GM19397 (cell line): ENCODE results near the gene C1QTNF3.

Experiments
- ATAC-seq: cut with Tn5 transposase; IDR thresholded peaks from one replicate; pipeline ENCODE4 v1.9.1; 2021; ENCODE audit warnings: mild to moderate bottlenecking, moderate library complexity; ENCODE audit not compliant: unreplicated experiment

Gene C1QTNF3

GRCh38 chr5:34002629-34003328 is 40.2 kb downstream of the C1QTNF3 start:
- no peak for ATAC-seq

- ATAC-seq = no peak
These were observed 41.7 kb downstream of the C1QTNF3 start for GRCh38 chr5:34001241-34001841.

GRCh38 chr5:33999978-34000377 is 43.0 kb downstream of the C1QTNF3 start:
- ATAC-seq = no peak

- ATAC-seq = no peak
These were observed 45.6 kb downstream of the C1QTNF3 start for GRCh38 chr5:33997331-33997983.

DNA sequence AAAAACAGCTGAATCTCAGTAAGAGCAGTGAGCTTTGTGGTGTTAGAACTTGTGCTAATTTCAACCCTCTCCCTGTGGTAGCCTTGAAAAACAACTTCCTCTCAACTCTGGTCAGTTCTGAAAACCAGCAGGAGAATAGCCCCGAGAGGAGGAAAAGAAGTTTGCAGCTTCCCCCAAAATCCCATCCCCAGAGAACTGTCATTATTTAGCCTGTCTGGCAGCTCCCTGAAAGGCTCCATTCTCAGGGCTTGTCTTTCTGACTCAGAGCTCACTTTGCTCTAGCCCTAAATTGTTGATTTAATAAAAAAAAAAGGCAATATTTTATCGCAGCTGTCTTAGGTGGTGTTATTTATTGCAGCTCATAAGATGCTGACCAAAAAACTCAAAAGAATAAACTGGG is 47.1 kb downstream of the C1QTNF3 start:
- ATAC-seq = no peak

DNA sequence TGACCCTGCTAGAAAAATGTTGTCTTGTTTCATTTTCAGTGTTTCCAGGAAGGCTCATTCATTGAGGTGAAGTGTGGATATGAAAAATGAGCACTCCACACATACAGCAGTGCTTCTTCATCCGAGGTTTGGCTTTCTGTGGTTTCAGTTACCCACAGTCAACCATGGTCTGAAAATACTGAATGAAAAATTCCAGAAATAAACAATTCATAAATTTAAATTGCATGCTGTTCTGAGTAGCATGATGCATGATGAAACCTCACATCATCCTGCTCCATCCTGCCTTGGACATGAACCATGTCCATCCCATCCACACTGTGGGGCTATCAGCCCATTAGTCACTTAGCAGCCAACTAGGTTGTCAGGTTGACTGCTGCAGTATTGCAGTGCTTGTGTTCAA is 48.2 kb downstream of the C1QTNF3 start:
- ATAC-seq = no peak

DNA sequence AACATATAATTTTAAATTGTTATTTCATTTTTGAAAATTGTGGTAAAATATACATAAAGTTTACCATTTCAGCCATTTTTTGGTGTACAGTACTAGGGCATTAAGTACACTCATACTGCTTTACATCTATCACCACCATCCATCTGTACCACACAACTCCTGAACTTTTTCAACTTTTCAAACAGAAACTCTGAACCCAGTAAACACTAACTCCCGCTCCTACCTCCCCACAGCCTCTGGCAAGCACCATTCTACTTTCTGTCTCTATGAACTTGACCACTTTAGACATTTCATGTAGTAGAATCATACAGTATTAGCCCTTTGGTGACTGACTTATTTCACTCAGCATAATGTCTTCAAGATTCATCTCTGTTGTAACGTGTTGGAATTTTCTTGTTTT is 50.1 kb downstream of the C1QTNF3 start:
- no peak for ATAC-seq

DNA sequence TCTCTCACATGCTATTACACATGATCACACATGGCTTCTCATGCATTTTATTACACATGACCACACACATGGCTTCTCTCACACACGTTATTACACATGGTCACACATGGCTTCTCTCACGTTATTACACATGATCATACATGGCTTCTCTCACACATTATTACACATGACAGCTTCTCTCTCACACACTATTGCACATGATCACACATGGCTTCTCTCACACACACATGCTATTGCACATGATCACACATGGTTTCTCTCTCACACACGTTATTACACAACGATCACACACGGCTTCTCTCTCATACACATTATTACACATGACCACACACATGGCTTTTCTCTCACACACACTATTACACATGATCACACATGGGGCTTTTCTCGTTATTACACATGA is 57.6 kb downstream of the C1QTNF3 start:
- ATAC-seq = no peak

- no peak for ATAC-seq
These were observed 58.3 kb downstream of the C1QTNF3 start, which contains the start of gene SLC45A2 for GRCh38 chr5:33984671-33985124. SLC45A2 (minus strand) TSS chr5:33984693; CDS start chr5:33984583, 110 bp downstream.

DNA sequence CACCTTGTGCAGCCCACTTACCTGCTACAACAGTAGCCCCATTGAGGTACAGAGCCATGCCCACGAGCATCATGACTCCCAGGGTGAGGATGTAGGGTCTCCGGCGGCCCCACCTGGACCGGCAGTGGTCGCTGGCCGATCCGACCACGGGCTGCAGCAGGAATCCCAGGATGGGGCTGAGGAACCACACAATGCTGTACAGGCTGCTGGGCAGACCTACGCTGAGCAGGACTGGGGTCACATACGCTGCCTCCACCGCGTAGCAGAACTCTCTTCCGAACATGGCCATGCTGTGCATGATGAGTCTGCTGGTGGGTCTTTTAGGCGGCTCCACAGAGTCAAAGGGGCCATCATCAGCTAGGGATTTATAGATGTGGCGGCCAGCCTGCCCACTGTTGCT is 58.8 kb downstream of the C1QTNF3 start:
- ATAC-seq = no peak

DNA sequence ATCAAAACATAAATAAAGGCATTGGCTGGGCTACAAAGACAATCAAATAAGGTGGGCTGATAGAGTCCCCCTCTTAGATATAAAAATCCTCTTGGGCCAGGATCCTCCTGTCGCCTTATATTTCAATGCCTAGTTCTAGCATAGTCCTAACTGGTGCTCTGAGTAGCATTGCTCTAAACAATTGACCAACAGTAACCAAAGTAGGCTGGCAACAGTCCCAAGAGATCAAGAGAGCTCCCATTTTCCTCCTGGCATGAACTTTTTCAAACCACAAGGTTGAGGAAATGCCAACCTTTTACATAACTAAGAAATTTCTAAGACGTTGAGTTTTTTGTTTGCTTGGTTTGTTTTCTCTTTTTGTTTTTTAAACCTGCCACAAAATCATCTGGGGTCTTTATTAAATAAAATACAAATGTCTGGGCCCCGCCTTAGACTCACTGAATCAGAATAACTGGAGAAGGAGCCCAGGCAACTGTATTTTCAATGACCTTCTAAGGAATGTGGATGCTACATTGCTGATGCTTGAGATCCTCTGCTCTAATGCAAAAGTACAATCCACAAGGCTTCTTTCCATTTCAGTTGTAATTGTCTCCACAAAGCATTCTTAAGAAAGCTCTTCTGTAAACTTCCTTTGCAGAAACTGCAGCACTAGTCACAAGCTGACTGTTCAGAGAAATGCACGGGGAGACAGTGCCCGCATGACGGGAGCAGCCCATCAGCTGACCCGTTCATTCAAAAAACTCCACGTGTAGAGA is 61.4 kb downstream of the C1QTNF3 start:
- ATAC-seq = no peak

DNA sequence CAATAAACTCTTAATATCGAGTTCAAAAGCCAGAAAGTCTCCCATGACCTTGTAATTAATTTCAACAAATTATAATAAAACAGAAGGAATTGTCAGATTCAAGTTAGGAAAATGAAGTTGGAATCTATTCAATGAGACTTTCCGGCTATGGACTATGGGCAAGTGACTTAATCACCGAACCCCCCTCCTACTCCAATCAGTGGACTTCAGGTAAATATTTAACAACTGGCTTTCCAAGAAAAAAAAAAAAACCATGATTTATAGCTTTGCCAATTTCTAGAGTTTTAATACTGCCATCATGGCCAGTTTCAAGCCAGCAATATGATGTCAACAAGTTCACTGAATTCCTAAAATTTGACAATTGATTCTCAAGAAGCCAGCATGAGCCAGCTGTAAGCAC is 63.0 kb downstream of the C1QTNF3 start:
- ATAC-seq = no peak

DNA sequence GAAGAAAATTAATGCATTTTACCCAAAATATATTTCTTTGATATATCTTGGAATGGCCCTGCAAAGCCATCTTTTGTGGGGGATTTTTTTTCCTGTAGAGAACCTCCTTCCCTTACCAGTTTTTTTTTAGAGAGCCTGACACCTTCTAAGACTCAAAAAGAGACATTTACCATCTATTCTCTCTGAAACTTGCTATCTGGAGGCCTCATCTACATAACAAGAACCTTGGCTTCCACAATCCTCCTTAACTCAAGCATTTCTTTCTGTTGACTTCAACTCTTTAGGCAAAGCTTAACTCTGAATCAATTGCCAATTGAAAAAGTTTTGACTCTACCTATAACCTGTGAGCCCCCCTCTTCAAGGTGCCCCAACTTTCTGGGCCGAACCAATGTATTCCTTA is 64.7 kb downstream of the C1QTNF3 start:
- ATAC-seq = no peak

DNA sequence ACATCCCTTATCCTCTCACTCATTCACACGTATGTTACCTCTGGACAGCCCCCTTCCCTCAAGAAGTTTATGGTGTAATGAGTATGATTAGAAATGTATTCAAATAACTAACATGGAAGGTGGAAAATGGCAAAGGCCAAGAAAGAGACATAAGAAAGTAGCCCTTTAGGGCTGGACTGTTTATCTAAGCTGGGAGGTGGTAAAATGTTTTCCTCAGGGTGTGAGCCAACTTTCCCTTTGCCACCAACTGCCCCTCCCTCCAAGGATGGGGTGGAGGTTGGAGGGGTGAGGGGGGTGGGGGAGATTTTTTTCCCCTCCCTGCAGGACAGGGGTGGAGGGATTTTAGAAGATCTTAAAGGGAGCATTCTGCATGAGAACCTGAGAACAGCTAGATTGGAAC is 66.7 kb downstream of the C1QTNF3 start:
- ATAC-seq = no peak

DNA sequence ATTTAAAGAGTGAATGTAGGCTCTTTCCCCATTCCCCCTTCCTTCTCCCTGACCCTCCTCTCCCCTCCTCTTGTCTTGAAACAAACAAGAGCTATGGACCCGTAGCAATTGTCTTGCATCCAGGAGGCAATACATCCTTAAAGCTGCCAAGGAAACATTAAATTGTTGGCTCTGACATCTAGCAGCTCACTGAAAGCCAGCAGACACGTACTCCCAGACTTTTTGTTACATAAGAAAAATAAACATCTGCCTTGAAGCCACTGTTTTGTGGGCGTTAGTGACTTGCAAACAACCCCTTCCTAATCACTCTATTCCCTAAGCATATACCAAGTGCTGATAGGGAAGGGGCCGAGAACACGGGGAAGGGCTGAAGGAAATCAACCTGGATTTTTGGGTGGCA is 67.2 kb downstream of the C1QTNF3 start:
- ATAC-seq = no peak

DNA sequence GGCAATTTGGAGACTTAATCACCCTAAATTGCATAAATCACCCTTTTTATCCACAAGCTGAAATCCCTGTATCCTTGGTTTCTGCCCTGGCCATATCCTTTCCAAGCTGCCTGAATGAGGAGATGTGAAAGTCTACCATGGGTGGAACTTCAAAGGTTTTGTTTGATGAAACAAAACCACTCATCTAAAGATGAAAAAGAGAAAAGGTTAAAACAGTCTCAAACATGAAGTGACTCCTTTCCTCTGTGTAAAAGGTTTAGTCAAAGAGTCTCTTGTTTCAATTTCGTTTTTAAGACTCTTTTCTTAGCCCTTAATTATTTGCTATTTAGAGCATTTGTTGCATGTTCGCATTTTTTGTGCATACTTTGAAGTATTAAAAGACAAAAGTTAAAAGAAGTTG is 69.7 kb downstream of the C1QTNF3 start:
- no peak for ATAC-seq

GRCh38 chr5:33969572-33970452 is 73.2 kb downstream of the C1QTNF3 start:
- peak; percentile 70 for ATAC-seq

DNA sequence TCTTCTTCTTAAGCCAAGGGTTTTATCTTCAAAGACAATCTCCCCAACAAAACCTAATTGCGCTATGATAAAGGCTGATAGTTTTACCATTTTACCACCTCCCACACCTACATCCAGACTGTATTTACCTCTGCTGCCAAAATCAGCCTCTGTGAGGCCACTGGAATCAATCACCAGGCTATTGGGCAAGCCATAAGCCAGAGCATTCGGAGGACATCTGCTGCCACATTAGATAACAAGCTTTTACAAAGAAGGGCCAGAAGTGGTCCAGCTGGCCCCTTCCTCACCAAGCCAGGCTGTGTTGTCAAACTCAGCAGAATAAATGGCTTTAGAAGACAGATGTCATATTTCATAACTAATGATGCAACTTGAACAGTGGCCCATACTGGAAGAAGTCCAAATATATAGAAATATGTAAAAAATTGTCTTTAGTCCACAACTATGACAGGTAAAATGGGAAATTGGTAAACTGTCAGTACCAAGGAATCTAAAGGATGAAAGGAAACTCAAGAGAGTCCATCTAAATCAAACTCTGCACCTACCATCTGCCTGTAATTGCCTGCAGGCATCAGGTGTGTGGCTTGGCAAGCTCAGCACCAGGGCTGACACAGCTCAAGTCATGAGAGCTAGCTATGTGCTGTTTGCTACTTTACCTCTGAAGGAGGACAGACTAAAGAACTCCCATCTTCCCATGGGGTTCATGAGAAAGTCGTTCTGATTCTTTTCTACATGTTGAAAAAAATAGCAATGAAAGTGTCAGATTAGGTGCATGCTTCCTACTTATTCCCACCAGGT is 74.6 kb downstream of the C1QTNF3 start:
- no peak for ATAC-seq
